Neural progenitor cell (in vitro differentiated cells): ENCODE results near the gene IGSF22. TPM values are rescaled to one million over a fixed set of nuclear protein-coding genes. Genes with fewer than 3 reads are reported as not detected.
A peak's percentile ranks its signal among the peaks of the same experiment; 100 is the strongest.

Experiments
- DNase-seq: peaks from one replicate; pipeline ENCODE4 v3.0.0-alpha.2; 2016; ENCODE audit warnings: low spot score
- H2AFZ ChIP-seq: fragments of 200-600 bp; sonication (generic); replicated peaks from 2 replicates; pipeline ENCODE4 v1.6.1; 2016; ENCODE audit warnings: antibody characterized with exemption
- H3F3A ChIP-seq: fragments of 200-600 bp; sonication (generic); 2 replicates; pipeline ENCODE4 v1.6.1; 2016; ENCODE audit warnings: antibody characterized with exemption, low read depth
- H3K27ac ChIP-seq: fragments of 200-600 bp; sonication (generic); 2 replicates; pipeline ENCODE4 v1.5.1; 2016; ENCODE audit warnings: mild to moderate bottlenecking
- H3K27me3 ChIP-seq: fragments of 200-600 bp; sonication (generic); 2 replicates; pipeline ENCODE4 v1.6.1; 2016; ENCODE audit warnings: mild to moderate bottlenecking, moderate library complexity
- H3K36me3 ChIP-seq: fragments of 200-600 bp; sonication (generic); 2 replicates; pipeline ENCODE4 v1.5.1; 2016
- H3K4me1 ChIP-seq: fragments of 200-600 bp; sonication (generic); 2 replicates; pipeline ENCODE4 v1.6.1; 2016; ENCODE audit warnings: mixed run types
- H3K4me2 ChIP-seq: fragments of 200-600 bp; sonication (generic); 2 replicates; pipeline ENCODE4 v1.6.1; 2016
- H3K4me3 ChIP-seq: fragments of 200-600 bp; sonication (generic); 2 replicates; pipeline ENCODE4 v1.5.1; 2016
- H3K79me2 ChIP-seq: fragments of 200-600 bp; sonication (generic); 2 replicates; pipeline ENCODE4 v1.6.1; 2016; ENCODE audit warnings: low read depth
- H3K9ac ChIP-seq: fragments of 200-600 bp; sonication (generic); 2 replicates; pipeline ENCODE4 v1.6.1; 2016
- H3K9me3 ChIP-seq: fragments of 200-600 bp; sonication (generic); 2 replicates; pipeline ENCODE4 v1.5.1; 2016; ENCODE audit warnings: low read depth
- H4K20me1 ChIP-seq: fragments of 200-600 bp; sonication (generic); 2 replicates; pipeline ENCODE4 v1.6.1; 2016; ENCODE audit warnings: low read depth
- H3K27ac Mint-ChIP-seq: 3 replicates; pipeline ENCODE4 v1.8.0; 2021; ENCODE audit warnings: mixed read lengths
- H3K27me3 Mint-ChIP-seq: 2 replicates; pipeline ENCODE4 v1.8.0; 2022; ENCODE audit warnings: low read depth, mild to moderate bottlenecking, inconsistent platforms, moderate library complexity, mixed read lengths; ENCODE audit not compliant: insufficient read depth
- H3K36me3 Mint-ChIP-seq: 3 replicates; pipeline ENCODE4 v1.8.0; 2021; ENCODE audit warnings: mixed read lengths
- H3K4me1 Mint-ChIP-seq: 3 replicates; pipeline ENCODE4 v1.8.0; 2021; ENCODE audit warnings: mixed read lengths
- H3K4me3 Mint-ChIP-seq: 3 replicates; pipeline ENCODE4 v1.8.0; 2021; ENCODE audit warnings: mild to moderate bottlenecking, moderate library complexity, mixed read lengths
- H3K9me3 Mint-ChIP-seq: 3 replicates; pipeline ENCODE4 v1.8.0; 2020; ENCODE audit warnings: mixed read lengths
- EZH2 ChIP-seq: fragments of 200-600 bp; sonication (generic); IDR thresholded peaks from 2 replicates; pipeline ENCODE4 v1.6.1; 2017; ENCODE audit warnings: antibody characterized with exemption, mild to moderate bottlenecking, moderate library complexity
- EZH2phosphoT487 ChIP-seq: fragments of 200-600 bp; sonication (generic); IDR thresholded peaks from 2 replicates; pipeline ENCODE4 v1.6.1; 2017; ENCODE audit warnings: antibody characterized with exemption
- total RNA-seq: library from RNA; depleted of rRNA; stranded (reverse); fragments of >200 nt; gene quantifications from 2 replicates; pipeline ENCODE4 v1.2.3, GENCODE V29; 2015; ENCODE audit warnings: low replicate concordance
- TF ChIP-seq, protein P1 (sequence below): fragments of 200-600 bp; sonication (generic); IDR thresholded peaks from 2 replicates; pipeline ENCODE4 v1.5.1; 2017; ENCODE audit warnings: antibody characterized with exemption, mild to moderate bottlenecking

IGSF22 gene
- total RNA-seq, 1 donor from 2014 or later = 0.41 TPM

DNA sequence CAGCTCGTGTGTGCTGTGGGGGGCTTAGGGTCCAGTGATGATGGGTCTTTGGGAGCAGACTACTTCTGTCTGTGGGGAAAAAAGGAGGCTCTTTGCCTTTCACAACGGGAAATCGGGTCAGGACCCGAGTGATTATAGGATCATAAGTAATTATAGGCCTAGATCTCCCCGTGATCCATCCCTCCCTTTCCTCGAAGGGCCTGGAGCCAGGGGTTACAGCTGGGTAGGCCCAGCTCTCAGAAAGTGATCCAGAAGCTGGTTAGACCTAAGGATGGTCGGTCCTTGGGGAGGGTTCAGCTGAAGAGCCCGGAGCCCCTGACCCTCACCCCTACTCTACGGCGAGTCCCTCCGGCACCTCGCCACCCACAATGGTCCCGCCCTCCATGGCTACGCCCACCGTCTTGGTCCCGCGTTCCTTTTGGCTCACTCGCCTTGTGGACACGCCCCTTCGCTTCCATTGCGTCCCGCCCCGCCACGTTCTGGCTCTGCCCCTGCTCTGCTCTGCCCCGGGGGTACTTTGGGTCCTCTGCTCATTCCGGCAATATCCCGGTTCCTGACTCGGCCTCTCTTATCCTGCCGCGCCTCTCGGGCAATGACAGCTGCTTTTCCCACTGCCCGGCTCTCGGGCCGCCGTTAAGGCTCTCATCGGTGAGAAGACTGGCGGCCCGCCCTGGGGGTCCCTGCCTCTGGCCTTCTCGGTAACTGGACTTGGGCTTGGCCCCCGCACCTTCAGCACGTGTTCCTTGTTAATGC, 5.0 kb downstream of the IGSF22 start:
- Histone ChIP-seq H4K20me1 (no peaks in the 10 kb centered on the region), H3K27ac (no peak overlapping the region), H3K4me2 (peak overlapping the region; percentile 94), H3K9ac (no peak overlapping the region), H3K27me3 (peaks cover 30% of the 10 kb centered on the region), H3K4me3 (peak overlapping the region; percentile 64), H3K9me3 (no peaks in the 10 kb centered on the region), H3K36me3 (no peaks in the 10 kb centered on the region), H3F3A (peaks cover 6% of the 10 kb centered on the region), H3K4me1 (peaks cover 8% of the 10 kb centered on the region), H3K79me2 (no peaks in the 10 kb centered on the region), H2AFZ (peak overlapping the region; percentile 90)
- Mint-ChIP-seq H3K36me3 (no peaks in the 10 kb centered on the region), H3K27ac (no peak overlapping the region), H3K4me1 (peaks cover 11% of the 10 kb centered on the region), H3K27me3 (peaks cover 21% of the 10 kb centered on the region), H3K9me3 (no peaks in the 10 kb centered on the region), H3K4me3 (peak overlapping the region; percentile 85)
- peak; percentile 94 for DNase-seq
- TF ChIP-seq, protein P1, sequence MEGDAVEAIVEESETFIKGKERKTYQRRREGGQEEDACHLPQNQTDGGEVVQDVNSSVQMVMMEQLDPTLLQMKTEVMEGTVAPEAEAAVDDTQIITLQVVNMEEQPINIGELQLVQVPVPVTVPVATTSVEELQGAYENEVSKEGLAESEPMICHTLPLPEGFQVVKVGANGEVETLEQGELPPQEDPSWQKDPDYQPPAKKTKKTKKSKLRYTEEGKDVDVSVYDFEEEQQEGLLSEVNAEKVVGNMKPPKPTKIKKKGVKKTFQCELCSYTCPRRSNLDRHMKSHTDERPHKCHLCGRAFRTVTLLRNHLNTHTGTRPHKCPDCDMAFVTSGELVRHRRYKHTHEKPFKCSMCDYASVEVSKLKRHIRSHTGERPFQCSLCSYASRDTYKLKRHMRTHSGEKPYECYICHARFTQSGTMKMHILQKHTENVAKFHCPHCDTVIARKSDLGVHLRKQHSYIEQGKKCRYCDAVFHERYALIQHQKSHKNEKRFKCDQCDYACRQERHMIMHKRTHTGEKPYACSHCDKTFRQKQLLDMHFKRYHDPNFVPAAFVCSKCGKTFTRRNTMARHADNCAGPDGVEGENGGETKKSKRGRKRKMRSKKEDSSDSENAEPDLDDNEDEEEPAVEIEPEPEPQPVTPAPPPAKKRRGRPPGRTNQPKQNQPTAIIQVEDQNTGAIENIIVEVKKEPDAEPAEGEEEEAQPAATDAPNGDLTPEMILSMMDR = no peak
- TF ChIP-seq EZH2phosphoT487 = no peak
- TF ChIP-seq EZH2 = peak; percentile 52

DNA sequence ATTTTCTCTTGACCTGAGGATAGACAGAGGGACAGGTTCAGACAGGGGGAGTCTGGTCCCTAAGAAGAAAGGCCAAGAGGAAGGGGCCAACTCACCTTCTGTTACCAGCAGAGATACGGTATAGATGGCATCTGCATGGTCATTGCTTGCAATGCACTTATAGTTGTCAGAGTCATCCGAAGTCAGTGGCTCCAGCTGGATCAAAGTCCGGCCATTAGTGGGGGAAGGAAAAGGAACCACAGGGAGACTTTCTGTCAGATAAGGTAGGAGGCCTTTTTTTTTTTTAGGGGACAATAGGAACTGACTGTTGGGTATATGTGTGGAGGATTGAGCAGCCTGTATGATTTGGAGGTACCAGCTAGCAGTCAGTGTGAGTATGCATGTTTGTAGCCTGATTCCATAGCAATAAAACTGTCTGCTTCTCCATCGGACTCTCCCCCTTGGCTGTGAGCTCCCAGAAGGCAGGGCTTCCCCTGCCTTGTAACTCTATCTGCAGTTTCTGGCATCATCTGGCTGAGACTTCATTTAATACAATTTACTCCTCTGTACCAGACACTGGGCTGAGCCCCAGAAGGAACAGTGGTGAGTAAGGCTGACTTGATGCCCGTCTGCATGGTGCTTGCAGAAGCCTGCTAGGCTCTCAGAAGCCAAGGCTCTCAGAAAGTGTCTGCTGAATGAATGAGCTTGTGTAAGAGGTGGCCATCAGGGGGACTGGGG, 5.7 kb downstream of the IGSF22 start:
- H3K79me2 ChIP-seq = no peaks in the 10 kb centered on the region
- H3K36me3 ChIP-seq = no peaks in the 10 kb centered on the region
- Mint-ChIP-seq H3K27me3 (peaks cover 25% of the 10 kb centered on the region), H3K27ac (no peak overlapping the region), H3K4me1 (peaks cover 11% of the 10 kb centered on the region), H3K36me3 (no peaks in the 10 kb centered on the region), H3K9me3 (no peaks in the 10 kb centered on the region), H3K4me3 (peak overlapping the region; percentile 85)
- H2AFZ ChIP-seq = peak overlapping the region; percentile 90
- no peak overlapping the region for H3K9ac ChIP-seq
- H3K27ac ChIP-seq = no peak overlapping the region
- no peak for TF ChIP-seq EZH2
- TF ChIP-seq, protein P1 = no peak
- H3K4me1 ChIP-seq = peaks cover 6% of the 10 kb centered on the region
- peaks cover 6% of the 10 kb centered on the region for H3F3A ChIP-seq
- peak overlapping the region; percentile 94 for H3K4me2 ChIP-seq
- DNase-seq = peak; percentile 29
- H3K4me3 ChIP-seq = peak overlapping the region; percentile 64
- no peaks in the 10 kb centered on the region for H3K9me3 ChIP-seq
- H4K20me1 ChIP-seq = no peaks in the 10 kb centered on the region
- H3K27me3 ChIP-seq = peaks cover 38% of the 10 kb centered on the region

DNA sequence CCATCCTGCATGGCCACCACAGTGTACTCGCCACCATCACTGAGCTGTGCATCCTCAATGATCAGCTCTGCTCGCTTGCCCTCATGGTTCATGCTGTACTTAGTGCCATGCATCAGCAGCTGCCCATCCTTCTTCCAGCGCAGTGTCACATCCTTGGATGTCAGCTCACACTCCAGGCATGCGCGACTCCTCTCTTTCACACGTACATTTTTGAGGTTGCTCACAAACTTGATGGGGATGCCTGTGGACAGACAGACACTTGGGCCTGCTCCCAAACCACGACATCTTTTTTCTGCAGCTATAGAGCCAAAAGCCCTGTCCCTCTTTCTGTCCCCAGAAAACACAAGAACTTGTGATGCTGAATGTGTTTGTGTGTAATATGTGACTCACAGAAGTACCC, 10.5 kb downstream of the IGSF22 start:
- H3K36me3 ChIP-seq = no peaks in the 10 kb centered on the region
- TF ChIP-seq EZH2 (no peak), EZH2phosphoT487 (no peak)
- TF ChIP-seq, protein P1 = no peak
- peaks cover 48% of the 10 kb centered on the region for H3K27me3 ChIP-seq
- no peaks in the 10 kb centered on the region for H3K79me2 ChIP-seq
- no peaks in the 10 kb centered on the region for H4K20me1 ChIP-seq
- Mint-ChIP-seq H3K4me3 (no peak overlapping the region), H3K27ac (no peak overlapping the region), H3K27me3 (peaks cover 24% of the 10 kb centered on the region), H3K36me3 (no peaks in the 10 kb centered on the region), H3K9me3 (no peaks in the 10 kb centered on the region), H3K4me1 (peaks cover 2% of the 10 kb centered on the region)
- H3K4me2 ChIP-seq = no peak overlapping the region
- H3K4me3 ChIP-seq = no peak overlapping the region
- no peak overlapping the region for H3K9ac ChIP-seq
- H3K9me3 ChIP-seq = no peaks in the 10 kb centered on the region
- no peak for DNase-seq
- no peak overlapping the region for H3K27ac ChIP-seq
- no peak overlapping the region for H2AFZ ChIP-seq
- no peaks in the 10 kb centered on the region for H3F3A ChIP-seq
- H3K4me1 ChIP-seq = no peaks in the 10 kb centered on the region
